IMR-90 (cell line): Measurements from ENCODE around the gene UBE2M.
"Not testable (repeated sequence)": the region's sequence is repeated elsewhere in the genome, so short reads cannot be mapped to it uniquely, and the experiment has no call there.

Source experiments
- CEBPB ChIP-seq: IDR thresholded peaks from 2 replicates; pipeline ENCODE4 v1.6.1; 2012; ENCODE audit warnings: low read depth, low read length, improper control_type of control experiment
- FOS ChIP-seq: fragments of 150-350 bp; IDR thresholded peaks from 2 replicates; pipeline ENCODE4 v1.6.1; 2016; ENCODE audit warnings: low read depth, low read length
- MAFK ChIP-seq: IDR thresholded peaks from 2 replicates; pipeline ENCODE4 v1.6.1; 2012; ENCODE audit warnings: low read depth, low read length, improper control_type of control experiment
- MAZ ChIP-seq: IDR thresholded peaks from 2 replicates; pipeline ENCODE4 v1.6.1; 2012; ENCODE audit warnings: low read depth, mild to moderate bottlenecking, low read length, improper control_type of control experiment, moderate library complexity, borderline replicate concordance
- MXI1 ChIP-seq: IDR thresholded peaks from 2 replicates; pipeline ENCODE4 v1.6.1; 2012; ENCODE audit warnings: low read depth, mild to moderate bottlenecking, low read length, moderate library complexity, borderline replicate concordance
- POLR2A ChIP-seq: IDR thresholded peaks from 2 replicates; pipeline ENCODE4 v1.6.1; 2012; ENCODE audit warnings: mild to moderate bottlenecking, low read depth, low read length
- RAD21 ChIP-seq: IDR thresholded peaks from 2 replicates; pipeline ENCODE4 v1.6.1; 2012; ENCODE audit warnings: low read length, improper control_type of control experiment
- RCOR1 ChIP-seq: IDR thresholded peaks from 2 replicates; pipeline ENCODE4 v1.6.1; 2012; ENCODE audit warnings: mild to moderate bottlenecking, low read length, improper control_type of control experiment; ENCODE audit not compliant: insufficient replicate concordance
- RFX5 ChIP-seq: IDR thresholded peaks from 2 replicates; pipeline ENCODE4 v1.8.0; 2012; ENCODE audit warnings: low read depth, mild to moderate bottlenecking, low read length, moderate library complexity
- SMC3 ChIP-seq: fragments of 150-350 bp; IDR thresholded peaks from 2 replicates; pipeline ENCODE4 v1.6.1; 2016; ENCODE audit warnings: low read depth, mild to moderate bottlenecking, antibody characterized with exemption, low read length, moderate library complexity
- TF ChIP-seq, protein P1 (sequence below): conservative IDR thresholded peaks from 2 replicates; pipeline ENCODE4 v1.5.1; 2012; ENCODE audit warnings: mild to moderate bottlenecking, low read depth, low read length, improper control_type of control experiment
- TF ChIP-seq, protein P2 (sequence below): fragments of 150-350 bp; IDR thresholded peaks from 2 replicates; pipeline ENCODE4 v1.6.1; 2017; ENCODE audit warnings: mild to moderate bottlenecking, antibody characterized with exemption, low read length, low read depth

DNA sequence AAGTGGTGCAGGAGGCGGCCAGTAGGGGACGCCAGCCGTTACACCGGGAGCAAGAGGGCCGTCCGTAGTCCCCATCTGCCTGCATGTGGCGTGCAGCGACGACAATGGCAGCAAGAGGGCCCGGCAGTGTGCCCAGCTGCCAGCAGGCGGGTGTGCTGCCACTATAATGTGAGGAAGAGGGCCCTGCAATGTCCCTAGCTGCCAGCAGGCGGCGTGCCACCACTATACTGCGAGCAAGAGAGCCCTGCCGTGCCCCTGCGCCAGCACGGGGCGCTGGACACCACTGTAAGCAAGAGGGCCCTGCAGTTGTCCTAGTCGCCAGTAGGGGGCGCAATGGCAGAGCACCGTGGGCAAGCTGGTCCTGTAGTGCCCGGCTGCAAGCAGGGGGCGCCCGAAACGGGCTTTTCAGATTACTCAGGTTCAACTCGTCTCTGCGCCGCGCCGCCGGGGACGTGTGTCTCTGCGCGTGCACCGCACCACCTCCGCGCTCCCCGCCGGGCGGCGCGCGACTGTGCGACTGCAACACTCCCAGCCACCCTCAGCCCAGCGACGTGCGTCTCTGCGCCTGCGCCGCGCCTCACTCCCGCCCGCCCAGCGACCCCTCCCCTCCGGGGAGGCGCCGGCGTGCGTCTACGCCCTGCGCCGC is 48.0 kb upstream of the UBE2M start:
- TF ChIP-seq, protein P1, sequence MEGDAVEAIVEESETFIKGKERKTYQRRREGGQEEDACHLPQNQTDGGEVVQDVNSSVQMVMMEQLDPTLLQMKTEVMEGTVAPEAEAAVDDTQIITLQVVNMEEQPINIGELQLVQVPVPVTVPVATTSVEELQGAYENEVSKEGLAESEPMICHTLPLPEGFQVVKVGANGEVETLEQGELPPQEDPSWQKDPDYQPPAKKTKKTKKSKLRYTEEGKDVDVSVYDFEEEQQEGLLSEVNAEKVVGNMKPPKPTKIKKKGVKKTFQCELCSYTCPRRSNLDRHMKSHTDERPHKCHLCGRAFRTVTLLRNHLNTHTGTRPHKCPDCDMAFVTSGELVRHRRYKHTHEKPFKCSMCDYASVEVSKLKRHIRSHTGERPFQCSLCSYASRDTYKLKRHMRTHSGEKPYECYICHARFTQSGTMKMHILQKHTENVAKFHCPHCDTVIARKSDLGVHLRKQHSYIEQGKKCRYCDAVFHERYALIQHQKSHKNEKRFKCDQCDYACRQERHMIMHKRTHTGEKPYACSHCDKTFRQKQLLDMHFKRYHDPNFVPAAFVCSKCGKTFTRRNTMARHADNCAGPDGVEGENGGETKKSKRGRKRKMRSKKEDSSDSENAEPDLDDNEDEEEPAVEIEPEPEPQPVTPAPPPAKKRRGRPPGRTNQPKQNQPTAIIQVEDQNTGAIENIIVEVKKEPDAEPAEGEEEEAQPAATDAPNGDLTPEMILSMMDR, result 0 out of 2 replicates have a peak, but pooled peaks have one; percentile 7
- TF ChIP-seq POLR2A, CEBPB, RFX5, MAFK, FOS, SMC3, RAD21, RCOR1, MAZ, MXI1: not testable (repeated sequence)
- TF ChIP-seq, protein P2, sequence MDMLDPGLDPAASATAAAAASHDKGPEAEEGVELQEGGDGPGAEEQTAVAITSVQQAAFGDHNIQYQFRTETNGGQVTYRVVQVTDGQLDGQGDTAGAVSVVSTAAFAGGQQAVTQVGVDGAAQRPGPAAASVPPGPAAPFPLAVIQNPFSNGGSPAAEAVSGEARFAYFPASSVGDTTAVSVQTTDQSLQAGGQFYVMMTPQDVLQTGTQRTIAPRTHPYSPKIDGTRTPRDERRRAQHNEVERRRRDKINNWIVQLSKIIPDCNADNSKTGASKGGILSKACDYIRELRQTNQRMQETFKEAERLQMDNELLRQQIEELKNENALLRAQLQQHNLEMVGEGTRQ, result not testable (repeated sequence)
